Activated T-cell treated with anti-CD3 and anti-CD28 coated beads for 4 hours (primary cell): ENCODE results near the gene LHX1.

Source experiments
- DNase-seq: peaks from one replicate; pipeline ENCODE4 v3.0.0-alpha.2; 2020

The LHX1 gene

GRCh38 chr17:36937001-36937958 is at the start of gene LHX1:
TSS of gene LHX1 (plus strand) at chr17:36937475. CDS start at chr17:36938198, 723 bp downstream.
- DNase-seq, result no peak

GRCh38 chr17:36888236-36888951 is 48.9 kb upstream of the LHX1 start:
- DNase-seq, result no peak

GRCh38 chr17:36889770-36890349 is 47.4 kb upstream of the LHX1 start:
- DNase-seq, result no peak

DNA sequence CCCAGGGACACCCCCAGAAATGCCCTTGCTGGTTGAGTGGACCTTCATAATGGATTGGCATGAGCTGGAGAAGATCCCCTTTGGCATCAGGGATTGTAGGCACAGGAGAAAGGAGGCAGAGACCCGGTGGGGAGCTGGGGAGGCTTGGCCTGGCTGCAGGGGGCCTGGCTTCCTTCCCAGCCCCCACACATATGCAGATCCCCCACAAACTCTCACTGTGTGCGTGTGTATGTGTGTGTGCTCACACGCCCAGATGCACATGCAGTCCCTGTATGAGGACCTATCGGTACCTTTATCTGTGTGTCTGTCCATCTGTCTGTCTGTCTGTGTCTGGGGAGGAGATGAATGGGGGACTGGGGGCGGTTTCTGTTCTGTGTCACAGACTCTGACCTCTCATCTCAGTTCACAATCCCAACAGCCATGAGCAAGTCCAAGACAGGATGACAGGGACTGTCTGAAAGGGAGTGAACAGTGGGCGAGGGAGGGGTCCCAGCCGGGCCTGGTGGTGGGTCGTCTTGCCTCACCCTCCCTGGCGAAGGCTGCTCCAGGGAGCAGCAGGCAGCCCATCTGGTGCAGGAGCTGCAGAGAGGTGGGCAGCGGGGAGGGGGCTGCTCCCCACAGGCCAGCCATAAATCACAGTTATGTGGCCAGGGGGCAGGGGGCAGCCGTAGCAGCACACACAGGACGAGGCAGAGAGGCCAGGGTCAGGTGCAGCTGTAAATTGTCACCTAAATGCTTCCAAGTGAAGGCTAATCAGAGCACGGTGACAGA is 46.7 kb upstream of the LHX1 start:
- DNase-seq, result no peak

GRCh38 chr17:36892112-36892838 is 45.0 kb upstream of the LHX1 start:
- DNase-seq, result no peak

- no peak for DNase-seq
These were observed 43.1 kb upstream of the LHX1 start for GRCh38 chr17:36894177-36894576.

GRCh38 chr17:36894925-36895324 is 42.4 kb upstream of the LHX1 start:
- DNase-seq, result no peak

GRCh38 chr17:36899250-36900159 is 37.8 kb upstream of the LHX1 start:
- no peak for DNase-seq

GRCh38 chr17:36900160-36900512 is 37.1 kb upstream of the LHX1 start:
- no peak for DNase-seq

- no peak for DNase-seq
These were observed 35.8 kb upstream of the LHX1 start for GRCh38 chr17:36901506-36901905.

- DNase-seq, result no peak
These were observed 29.9 kb upstream of the LHX1 start for GRCh38 chr17:36907407-36907806.

- no peak for DNase-seq
These were observed 26.8 kb upstream of the LHX1 start for GRCh38 chr17:36910513-36910912.

DNA sequence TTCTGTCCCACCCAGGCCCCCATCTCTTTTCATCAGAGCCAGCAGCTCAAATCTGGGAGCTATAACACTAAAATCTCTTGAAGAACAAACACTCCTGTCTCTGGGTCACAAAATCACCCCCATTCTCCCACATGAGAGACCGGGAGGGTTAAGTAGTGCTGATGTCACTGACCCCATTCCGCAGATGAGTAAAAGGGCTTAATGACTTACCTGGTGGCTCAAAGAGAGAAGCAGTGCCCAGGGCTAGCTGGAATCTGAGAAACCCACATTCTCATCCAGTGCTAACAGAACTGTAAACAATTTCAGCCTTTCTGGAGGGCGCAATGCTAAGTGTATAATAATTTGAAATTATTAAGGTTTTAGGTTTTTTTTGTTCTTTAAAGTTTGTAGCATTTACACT is 26.3 kb upstream of the LHX1 start:
- DNase-seq, result no peak

DNA sequence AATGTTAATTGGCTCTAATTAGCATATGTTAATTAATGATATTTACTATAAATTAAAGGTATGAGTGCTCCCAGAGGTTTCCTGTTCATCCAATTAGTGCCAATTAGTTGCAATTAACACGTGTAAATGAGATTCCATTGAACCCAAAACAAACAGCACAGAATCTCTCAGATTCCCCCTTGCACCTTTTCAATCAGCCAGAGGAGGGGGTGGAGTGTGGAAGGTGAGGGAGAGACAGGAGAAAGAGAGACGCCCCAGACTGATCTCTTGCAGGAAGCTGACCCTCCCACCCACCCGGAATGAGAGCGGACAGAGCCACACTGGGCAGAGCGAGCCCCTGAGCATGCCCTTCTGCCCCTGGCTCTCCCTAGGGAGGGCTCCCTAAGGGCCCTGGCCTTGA is 24.1 kb upstream of the LHX1 start:
- no peak for DNase-seq

DNA sequence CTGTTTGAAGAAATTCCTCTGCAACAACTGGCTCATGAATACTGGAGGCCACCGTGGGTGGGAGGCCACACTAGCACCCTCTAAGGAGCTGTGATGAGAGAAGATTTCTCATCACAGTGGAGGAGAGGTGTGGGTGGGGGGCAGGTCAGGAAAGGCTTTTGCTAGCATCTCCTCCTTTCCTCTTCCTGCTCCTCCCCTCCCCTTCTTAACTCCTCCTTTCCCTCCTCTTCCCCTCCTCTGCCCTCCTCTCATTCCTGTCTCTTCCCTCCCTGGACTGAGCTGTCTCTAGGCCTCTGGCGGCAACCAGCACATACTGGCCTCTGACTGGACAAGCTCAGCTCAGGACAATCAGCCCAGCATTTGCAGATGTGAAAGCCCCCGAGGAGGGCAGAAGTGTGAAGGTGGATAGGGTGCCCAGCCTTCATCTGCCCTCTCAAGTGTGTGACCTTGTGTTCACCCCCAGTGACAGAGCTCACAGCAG is 19.0 kb upstream of the LHX1 start:
- no peak for DNase-seq

- DNase-seq, result no peak
These were observed 17.8 kb upstream of the LHX1 start for GRCh38 chr17:36919407-36919968.

- DNase-seq, result no peak
These were observed 17.0 kb upstream of the LHX1 start for GRCh38 chr17:36920032-36921005.

DNA sequence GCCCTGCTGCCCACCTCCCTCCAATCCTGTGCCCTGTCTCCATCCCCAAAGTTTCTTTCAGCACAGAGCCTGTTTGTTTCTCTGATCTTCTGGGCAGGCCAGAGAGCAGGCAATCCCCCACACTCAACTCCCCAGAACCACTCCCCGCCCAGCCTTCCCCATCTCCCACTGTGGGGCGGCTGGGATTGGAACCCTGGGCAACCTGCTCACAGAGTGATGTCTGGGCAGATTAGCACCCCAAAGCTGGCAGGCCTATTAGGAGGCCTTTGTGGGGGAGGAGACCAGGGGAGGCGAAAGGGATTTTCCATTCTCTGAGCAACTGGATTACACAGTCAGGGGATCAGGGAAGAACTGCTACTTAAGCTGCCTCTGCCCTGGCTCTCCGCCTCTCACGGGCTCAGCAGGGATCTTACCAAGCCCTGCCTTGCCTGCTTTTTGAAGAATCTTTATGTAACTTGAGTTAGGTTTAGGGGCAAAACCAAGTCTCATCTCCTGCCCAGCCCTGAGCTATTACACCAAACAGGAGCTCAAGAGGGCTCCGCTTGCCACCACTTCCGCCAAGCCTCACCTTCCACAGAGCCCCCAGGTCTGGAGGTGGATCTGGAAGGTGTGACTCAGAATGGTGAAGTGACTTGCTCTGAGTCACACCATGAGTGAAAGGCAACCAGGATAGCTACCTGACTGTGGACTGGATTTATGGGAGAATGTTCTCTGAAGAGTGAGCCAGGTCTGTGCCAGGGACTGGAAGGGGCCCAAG is 16.0 kb upstream of the LHX1 start:
- peak; percentile 49 for DNase-seq

- no peak for DNase-seq
These were observed 15.1 kb upstream of the LHX1 start for GRCh38 chr17:36922175-36922574.
